Upper lobe of left lung (tissue), 6 donors: ENCODE data around the gene UFL1. TPM values are rescaled to one million over a fixed set of nuclear protein-coding genes. Genes with fewer than 3 reads are reported as not detected.

Experiments used
- ATAC-seq, 2 donors: fragments of 200-7000 bp; cut with Tn5 transposase; one replicate each; pipeline ENCODE4 v1.9.1; 2022; ENCODE audit warnings: mild to moderate bottlenecking in 2 of 2, moderate library complexity in 2 of 2; ENCODE audit not compliant: low FRiP score in 2 of 2
- DNase-seq, 2 donors: peaks; one replicate each; pipeline ENCODE4 v3.0.0-alpha.2; 2019 to 2020
- H3K27ac ChIP-seq, 4 donors: fragments of 200-600 bp; sonication (generic); one replicate each; pipeline ENCODE4 v1.5.1; 2016 to 2019
- H3K27me3 ChIP-seq, 4 donors: fragments of 200-600 bp; sonication (generic); one replicate each; pipeline ENCODE4 v1.5.1; 2017 to 2019
- H3K36me3 ChIP-seq, 4 donors: fragments of 200-600 bp; sonication (generic); one replicate each; pipeline ENCODE4 v1.5.1; 2016 to 2019
- H3K4me1 ChIP-seq, 4 donors: fragments of 200-600 bp; sonication (generic); one replicate each; pipeline ENCODE4 v1.5.1; 2018 to 2019
- H3K4me3 ChIP-seq, 4 donors: fragments of 200-600 bp; sonication (generic); one replicate each; pipeline ENCODE4 v1.5.1; 2017 to 2019; ENCODE audit warnings: mild to moderate bottlenecking in 2 of 4, moderate library complexity in 1 of 4
- H3K9me3 ChIP-seq, 4 donors: fragments of 200-600 bp; sonication (generic); one replicate each; pipeline ENCODE4 v1.5.1; 2018 to 2019
- CTCF ChIP-seq, 6 experiments: fragments of 450-650 bp in 4 of 6; fragments of 200-600 bp in 2 of 6; sonication (generic) in 2 of 6; IDR thresholded peaks; one replicate each; pipeline ENCODE4 v1.5.1; 2016 to 2019; ENCODE audit warnings: antibody characterized with exemption in 6 of 6
- EP300 ChIP-seq, 4 donors: sonication (generic); formaldehyde crosslinking; IDR thresholded peaks; one replicate each; pipeline ENCODE4 v1.5.1; 2017; ENCODE audit warnings: antibody characterized with exemption in 4 of 4, control low read depth in 2 of 4
- POLR2A ChIP-seq, 4 donors: fragments of 450-650 bp; IDR thresholded peaks; one replicate each; pipeline ENCODE4 v1.5.1; 2016 to 2017; ENCODE audit warnings: antibody characterized with exemption in 4 of 4, mild to moderate bottlenecking in 2 of 4
- POLR2AphosphoS5 ChIP-seq, 2 donors: sonication (generic); formaldehyde crosslinking; IDR thresholded peaks; one replicate each; pipeline ENCODE4 v1.5.1; 2017; ENCODE audit warnings: antibody characterized with exemption in 2 of 2
- WGBS, 2 donors: methylation state at CpG; one replicate each; pipeline ENCODE4 v1.1.5; 2017 to 2018; 5-methylcytosine and 5-hydroxymethylcytosine counted together
- total RNA-seq, 6 donors: library from RNA; depleted of rRNA in 4 of 6; stranded (reverse); fragments of >200 nt in 4 of 6; gene quantifications; one replicate each; pipeline versions ENCODE4 v1.1.0 to v1.2.1, GENCODE V29; 2016 to 2021
- donor health status: DM: no; HTN: no; CAD: no; lungs with moderate emphysema.
- donor health status: DM: no; HTN: yes; CAD: no; lungs with severe emphysema.

The UFL1 gene
- total RNA-seq, 6 donors from 2014 or later, result 5.9 to 37.5 (median 17.7) TPM

DNA sequence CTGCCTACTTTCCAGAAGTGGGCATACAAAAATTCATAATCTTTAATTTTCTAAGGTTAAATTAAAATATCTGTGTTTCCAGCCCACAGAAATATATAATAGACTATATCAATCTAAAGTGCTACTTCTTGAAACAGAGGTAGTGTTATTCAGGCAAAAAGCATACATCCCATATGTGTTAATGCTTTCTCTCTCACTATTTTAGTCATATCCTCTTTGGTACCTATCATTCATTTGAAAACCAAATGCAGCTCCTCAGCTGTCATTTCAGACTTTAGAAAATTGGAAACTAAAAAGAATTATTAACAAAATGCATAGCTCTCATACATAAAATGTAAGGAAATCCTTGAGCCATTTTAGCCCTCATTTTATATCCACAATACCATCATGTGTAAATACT is 42.2 kb downstream of the UFL1 start:
- DNase-seq, result no peak

DNA sequence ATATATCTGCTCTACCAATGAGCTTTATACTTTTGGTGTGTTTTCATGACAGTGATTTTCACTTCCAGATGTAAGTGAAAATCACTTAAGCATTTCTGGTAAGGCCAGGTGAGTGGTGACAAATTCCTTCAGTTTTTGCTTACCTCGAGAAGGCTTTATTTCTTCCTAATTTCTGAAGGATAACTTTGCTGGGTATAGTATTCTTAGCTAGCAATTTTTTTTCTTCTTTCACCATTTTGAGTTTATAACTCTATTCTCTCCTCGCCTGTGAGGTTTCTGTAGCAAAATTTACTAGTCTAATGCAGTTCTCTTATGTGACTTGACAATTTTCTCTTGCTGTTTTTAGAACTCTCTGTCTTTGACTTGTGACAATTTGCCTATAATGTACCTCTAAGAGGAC is 48.4 kb downstream of the UFL1 start:
- WGBS, 2 donors, result 76 to 88% methylated on average over 2 of the region's 2 CpGs
- DNase-seq (no peak), ATAC-seq (no peak)
- no peak overlapping the region for H3K27ac ChIP-seq
- TF ChIP-seq POLR2AphosphoS5 (IDR thresholded peaks at IDR 0.05) (no peak), POLR2A (IDR thresholded peaks at IDR 0.05) (no peak), CTCF (IDR thresholded peaks at IDR 0.05) (no peak), EP300 (IDR thresholded peaks at IDR 0.05) (no peak)
- H3K36me3 ChIP-seq, result no peaks in the 10 kb centered on the region
- H3K27me3 ChIP-seq, result no peaks in the 10 kb centered on the region
- no peak overlapping the region for H3K4me3 ChIP-seq
- peaks cover 5 to 13% (median 7%) of the 10 kb centered on the region in 4 donors for H3K9me3 ChIP-seq
- H3K4me1 ChIP-seq, result no peaks in the 10 kb centered on the region

More for the DNA sequence above, 42.2 kb downstream of the UFL1 start:
- TF ChIP-seq POLR2A (IDR thresholded peaks at IDR 0.05), result no peak
- no peak for TF ChIP-seq POLR2AphosphoS5 (IDR thresholded peaks at IDR 0.05)
- TF ChIP-seq CTCF (IDR thresholded peaks at IDR 0.05), result no peak
- no peak for TF ChIP-seq EP300 (IDR thresholded peaks at IDR 0.05)
- Histone ChIP-seq H3K36me3 (no peaks in the 10 kb centered on the region), H3K27me3 (no peaks in the 10 kb centered on the region), H3K4me1 (no peaks in the 10 kb centered on the region), H3K27ac (peak overlapping the region in 1 of 4 donors; percentile 27), H3K9me3 (no peaks in the 10 kb centered on the region), H3K4me3 (peak overlapping the region in 3 of 4 donors; percentile 3 to 34 (median 14))
- ATAC-seq, result no peak

GRCh38 chr6:96571551-96571950 is 49.9 kb downstream of the UFL1 start:
- H3K27ac ChIP-seq, result no peak overlapping the region
- peaks cover 5 to 13% (median 7%) of the 10 kb centered on the region in 4 donors for H3K9me3 ChIP-seq
- ATAC-seq (no peak), DNase-seq (no peak)
- H3K4me3 ChIP-seq, result no peak overlapping the region
- H3K4me1 ChIP-seq, result no peaks in the 10 kb centered on the region
- H3K36me3 ChIP-seq, result no peaks in the 10 kb centered on the region
- H3K27me3 ChIP-seq, result no peaks in the 10 kb centered on the region
- TF ChIP-seq POLR2AphosphoS5 (IDR thresholded peaks at IDR 0.05), result no peak
- TF ChIP-seq CTCF (IDR thresholded peaks at IDR 0.05), result no peak
- TF ChIP-seq POLR2A (IDR thresholded peaks at IDR 0.05), result no peak
- no peak for TF ChIP-seq EP300 (IDR thresholded peaks at IDR 0.05)

- no peak for TF ChIP-seq POLR2A (IDR thresholded peaks at IDR 0.05)
- TF ChIP-seq POLR2AphosphoS5 (IDR thresholded peaks at IDR 0.05), result no peak
- no peak for TF ChIP-seq CTCF (IDR thresholded peaks at IDR 0.05)
- no peak for TF ChIP-seq EP300 (IDR thresholded peaks at IDR 0.05)
- WGBS, 2 donors, result 79 to 85% methylated on average over 3 of the region's 3 CpGs
- no peak overlapping the region for H3K27ac ChIP-seq
- ATAC-seq (no peak), DNase-seq (no peak)
- H3K36me3 ChIP-seq, result no peaks in the 10 kb centered on the region
- H3K27me3 ChIP-seq, result no peaks in the 10 kb centered on the region
- H3K4me3 ChIP-seq, result no peak overlapping the region
- peaks cover 1 to 8% (median 4%) of the 10 kb centered on the region in 4 donors for H3K9me3 ChIP-seq
- H3K4me1 ChIP-seq, result no peaks in the 10 kb centered on the region
Observed at GRCh38 chr6:96575359-96575758, 53.8 kb downstream of the UFL1 start.

DNA sequence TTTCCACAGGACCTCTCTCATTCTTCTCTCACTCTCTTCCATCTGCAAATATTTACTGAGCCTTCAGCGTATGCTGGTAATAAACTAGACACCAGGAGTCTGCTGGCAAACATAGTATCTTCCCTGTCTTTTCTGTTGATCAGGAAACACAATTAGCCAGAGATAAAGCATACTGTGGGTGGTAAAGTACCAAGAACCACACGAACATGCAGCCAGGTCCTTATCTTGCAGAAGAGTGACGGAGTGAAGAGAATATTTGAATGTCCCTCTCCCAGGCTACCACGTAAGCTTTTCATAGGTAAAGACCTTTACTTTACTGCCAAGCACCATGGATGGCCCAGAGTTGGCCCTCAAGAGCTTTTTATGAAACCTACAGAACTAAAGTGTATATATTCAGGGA is 54.6 kb downstream of the UFL1 start:
- H3K27ac ChIP-seq, result no peak overlapping the region
- peaks cover 0 to under 1% (median under 1%) of the 10 kb centered on the region in 4 donors for H3K9me3 ChIP-seq
- no peak for TF ChIP-seq EP300 (IDR thresholded peaks at IDR 0.05)
- TF ChIP-seq POLR2AphosphoS5 (IDR thresholded peaks at IDR 0.05), result no peak
- TF ChIP-seq POLR2A (IDR thresholded peaks at IDR 0.05), result no peak
- TF ChIP-seq CTCF (IDR thresholded peaks at IDR 0.05), result no peak
- DNase-seq (no peak), ATAC-seq (no peak)
- H3K4me3 ChIP-seq, result no peak overlapping the region
- no peaks in the 10 kb centered on the region for H3K36me3 ChIP-seq
- H3K4me1 ChIP-seq, result no peaks in the 10 kb centered on the region
- no peaks in the 10 kb centered on the region for H3K27me3 ChIP-seq
- 59 to 60% methylated on average over 4 of the region's 4 CpGs for WGBS, 2 donors
